H1 (cell line): ENCODE data around the gene MCEMP1. TPM values are rescaled to one million over a fixed set of nuclear protein-coding genes. Genes with fewer than 3 reads are reported as not detected.
A peak's percentile ranks its signal among the peaks of the same experiment; 100 is the strongest.

Experiments used
- BCL11A ChIP-seq, 2 experiments: IDR thresholded peaks; one replicate each; pipeline ENCODE4 v1.6.1; 2011; ENCODE audit warnings: low read depth in 2 of 2, low read length in 2 of 2, mild to moderate bottlenecking in 2 of 2
- EZH2 ChIP-seq: fragments of 200-600 bp; sonication (generic); IDR thresholded peaks from 2 replicates; pipeline ENCODE4 v1.7.1; 2012; ENCODE audit warnings: low read depth, mild to moderate bottlenecking, moderate library complexity, low read length, inconsistent platforms; ENCODE audit not compliant: severe bottlenecking
- FOSL1 ChIP-seq: IDR thresholded peaks from 2 replicates; pipeline ENCODE4 v1.6.1; 2011; ENCODE audit warnings: mild to moderate bottlenecking, low read depth, low read length, moderate library complexity; ENCODE audit not compliant: insufficient read depth
- KDM4A ChIP-seq: IDR thresholded peaks from one replicate; pipeline ENCODE4 v1.7.1; 2012; ENCODE audit warnings: low read depth, mild to moderate bottlenecking, moderate library complexity, low read length, inconsistent platforms; ENCODE audit not compliant: severe bottlenecking
- KDM5A ChIP-seq: fragments of 200-600 bp; IDR thresholded peaks from 2 replicates; pipeline ENCODE4 v1.7.1; 2012; ENCODE audit warnings: mild to moderate bottlenecking, low read length, inconsistent platforms, mixed read lengths
- SIN3A ChIP-seq, 2 experiments: IDR thresholded peaks in 1 of 2; conservative IDR thresholded peaks in 1 of 2; 2 replicates each; pipeline ENCODE4 v1.6.1; 2011 to 2012; ENCODE audit warnings: low read length in 2 of 2, improper control_type of control experiment in 1 of 2, low read depth in 1 of 2, mild to moderate bottlenecking in 1 of 2
- SP1 ChIP-seq: IDR thresholded peaks from 2 replicates; pipeline ENCODE4 v1.6.1; 2011; ENCODE audit warnings: low read depth, low read length
- SP4 ChIP-seq: IDR thresholded peaks from 2 replicates; pipeline ENCODE4 v1.6.1; 2012; ENCODE audit warnings: low read length, inconsistent platforms
- SRF ChIP-seq: IDR thresholded peaks from 2 replicates; pipeline ENCODE4 v1.6.1; 2011; ENCODE audit warnings: mild to moderate bottlenecking, low read depth, low read length, moderate library complexity
- polyA plus RNA-seq, 7 experiments: library from polyadenylated mRNA; depleted of rRNA in 3 of 7; stranded (reverse) in 5 of 7; unstranded in 2 of 7; fragments of >200 nt in 5 of 7; fragments of 200-250 nt in 2 of 7; gene quantifications; 1 replicate in 5 of 7; 2 replicates in 1 of 7; 4 replicates in 1 of 7; pipeline versions ENCODE4 v1.2.1 to v1.2.3, GENCODE V29; 2011 to 2013; ENCODE audit warnings: missing spikeins in 2 of 7, mixed read lengths in 2 of 7
- total RNA-seq: library from RNA; stranded (reverse); fragmentation: NEBNext Ultra II Directional; extraction: Animal tissue kit (Norgen Biotek cat#: 25700); gene quantifications from 2 replicates; pipeline ENCODE4 v1.2.1, GENCODE V29; 2021
- TF ChIP-seq, protein P1 (sequence below): fragments of 300-600 bp; sonication (generic); IDR thresholded peaks from 2 replicates; pipeline ENCODE4 v1.7.1; 2012; ENCODE audit warnings: low read length, moderate library complexity, mild to moderate bottlenecking, inconsistent platforms; ENCODE audit not compliant: insufficient replicate concordance

MCEMP1 gene
- total and polyA plus RNA-seq, 2 of the 8 experiments (the other 6 are each of a cell fraction or from before 2014, with no cell fraction given), result not detected

DNA sequence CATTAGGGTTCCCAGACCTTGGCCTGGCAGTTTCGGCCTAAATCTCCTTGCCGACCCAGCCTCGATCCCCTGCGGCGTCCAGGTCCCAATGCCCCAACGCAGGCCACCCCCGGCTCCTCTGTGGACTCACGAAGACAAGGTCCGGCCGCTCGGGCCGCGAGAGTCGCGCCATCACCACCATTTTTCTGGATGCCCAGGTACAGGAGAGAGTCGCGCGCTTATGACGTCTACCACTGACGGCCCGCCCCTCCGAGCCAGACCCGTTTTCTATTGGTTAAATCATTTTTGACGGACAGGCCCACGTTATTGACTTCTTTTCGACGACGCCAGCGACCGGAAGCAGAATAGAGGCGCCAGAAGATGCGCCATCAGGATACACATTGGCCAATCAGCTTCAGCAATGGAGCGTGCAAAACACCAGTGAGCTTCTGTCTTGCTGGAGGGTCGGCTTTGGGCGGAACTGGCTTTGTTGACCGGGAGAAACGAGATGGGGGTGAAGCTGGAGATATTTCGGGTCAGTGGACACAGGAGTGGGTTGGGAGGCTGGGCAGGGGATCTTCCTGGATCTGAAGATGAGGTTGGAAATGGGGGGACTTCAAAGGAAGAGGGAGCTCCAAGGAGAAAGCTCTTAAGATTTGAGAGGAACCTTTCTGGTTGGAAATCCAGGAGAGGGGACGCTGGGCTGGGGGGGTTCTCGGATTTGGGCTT, 47.4 kb upstream of the MCEMP1 start, which contains the start of the genes PET100 and XAB2 (continued):
- TF ChIP-seq, protein P1, sequence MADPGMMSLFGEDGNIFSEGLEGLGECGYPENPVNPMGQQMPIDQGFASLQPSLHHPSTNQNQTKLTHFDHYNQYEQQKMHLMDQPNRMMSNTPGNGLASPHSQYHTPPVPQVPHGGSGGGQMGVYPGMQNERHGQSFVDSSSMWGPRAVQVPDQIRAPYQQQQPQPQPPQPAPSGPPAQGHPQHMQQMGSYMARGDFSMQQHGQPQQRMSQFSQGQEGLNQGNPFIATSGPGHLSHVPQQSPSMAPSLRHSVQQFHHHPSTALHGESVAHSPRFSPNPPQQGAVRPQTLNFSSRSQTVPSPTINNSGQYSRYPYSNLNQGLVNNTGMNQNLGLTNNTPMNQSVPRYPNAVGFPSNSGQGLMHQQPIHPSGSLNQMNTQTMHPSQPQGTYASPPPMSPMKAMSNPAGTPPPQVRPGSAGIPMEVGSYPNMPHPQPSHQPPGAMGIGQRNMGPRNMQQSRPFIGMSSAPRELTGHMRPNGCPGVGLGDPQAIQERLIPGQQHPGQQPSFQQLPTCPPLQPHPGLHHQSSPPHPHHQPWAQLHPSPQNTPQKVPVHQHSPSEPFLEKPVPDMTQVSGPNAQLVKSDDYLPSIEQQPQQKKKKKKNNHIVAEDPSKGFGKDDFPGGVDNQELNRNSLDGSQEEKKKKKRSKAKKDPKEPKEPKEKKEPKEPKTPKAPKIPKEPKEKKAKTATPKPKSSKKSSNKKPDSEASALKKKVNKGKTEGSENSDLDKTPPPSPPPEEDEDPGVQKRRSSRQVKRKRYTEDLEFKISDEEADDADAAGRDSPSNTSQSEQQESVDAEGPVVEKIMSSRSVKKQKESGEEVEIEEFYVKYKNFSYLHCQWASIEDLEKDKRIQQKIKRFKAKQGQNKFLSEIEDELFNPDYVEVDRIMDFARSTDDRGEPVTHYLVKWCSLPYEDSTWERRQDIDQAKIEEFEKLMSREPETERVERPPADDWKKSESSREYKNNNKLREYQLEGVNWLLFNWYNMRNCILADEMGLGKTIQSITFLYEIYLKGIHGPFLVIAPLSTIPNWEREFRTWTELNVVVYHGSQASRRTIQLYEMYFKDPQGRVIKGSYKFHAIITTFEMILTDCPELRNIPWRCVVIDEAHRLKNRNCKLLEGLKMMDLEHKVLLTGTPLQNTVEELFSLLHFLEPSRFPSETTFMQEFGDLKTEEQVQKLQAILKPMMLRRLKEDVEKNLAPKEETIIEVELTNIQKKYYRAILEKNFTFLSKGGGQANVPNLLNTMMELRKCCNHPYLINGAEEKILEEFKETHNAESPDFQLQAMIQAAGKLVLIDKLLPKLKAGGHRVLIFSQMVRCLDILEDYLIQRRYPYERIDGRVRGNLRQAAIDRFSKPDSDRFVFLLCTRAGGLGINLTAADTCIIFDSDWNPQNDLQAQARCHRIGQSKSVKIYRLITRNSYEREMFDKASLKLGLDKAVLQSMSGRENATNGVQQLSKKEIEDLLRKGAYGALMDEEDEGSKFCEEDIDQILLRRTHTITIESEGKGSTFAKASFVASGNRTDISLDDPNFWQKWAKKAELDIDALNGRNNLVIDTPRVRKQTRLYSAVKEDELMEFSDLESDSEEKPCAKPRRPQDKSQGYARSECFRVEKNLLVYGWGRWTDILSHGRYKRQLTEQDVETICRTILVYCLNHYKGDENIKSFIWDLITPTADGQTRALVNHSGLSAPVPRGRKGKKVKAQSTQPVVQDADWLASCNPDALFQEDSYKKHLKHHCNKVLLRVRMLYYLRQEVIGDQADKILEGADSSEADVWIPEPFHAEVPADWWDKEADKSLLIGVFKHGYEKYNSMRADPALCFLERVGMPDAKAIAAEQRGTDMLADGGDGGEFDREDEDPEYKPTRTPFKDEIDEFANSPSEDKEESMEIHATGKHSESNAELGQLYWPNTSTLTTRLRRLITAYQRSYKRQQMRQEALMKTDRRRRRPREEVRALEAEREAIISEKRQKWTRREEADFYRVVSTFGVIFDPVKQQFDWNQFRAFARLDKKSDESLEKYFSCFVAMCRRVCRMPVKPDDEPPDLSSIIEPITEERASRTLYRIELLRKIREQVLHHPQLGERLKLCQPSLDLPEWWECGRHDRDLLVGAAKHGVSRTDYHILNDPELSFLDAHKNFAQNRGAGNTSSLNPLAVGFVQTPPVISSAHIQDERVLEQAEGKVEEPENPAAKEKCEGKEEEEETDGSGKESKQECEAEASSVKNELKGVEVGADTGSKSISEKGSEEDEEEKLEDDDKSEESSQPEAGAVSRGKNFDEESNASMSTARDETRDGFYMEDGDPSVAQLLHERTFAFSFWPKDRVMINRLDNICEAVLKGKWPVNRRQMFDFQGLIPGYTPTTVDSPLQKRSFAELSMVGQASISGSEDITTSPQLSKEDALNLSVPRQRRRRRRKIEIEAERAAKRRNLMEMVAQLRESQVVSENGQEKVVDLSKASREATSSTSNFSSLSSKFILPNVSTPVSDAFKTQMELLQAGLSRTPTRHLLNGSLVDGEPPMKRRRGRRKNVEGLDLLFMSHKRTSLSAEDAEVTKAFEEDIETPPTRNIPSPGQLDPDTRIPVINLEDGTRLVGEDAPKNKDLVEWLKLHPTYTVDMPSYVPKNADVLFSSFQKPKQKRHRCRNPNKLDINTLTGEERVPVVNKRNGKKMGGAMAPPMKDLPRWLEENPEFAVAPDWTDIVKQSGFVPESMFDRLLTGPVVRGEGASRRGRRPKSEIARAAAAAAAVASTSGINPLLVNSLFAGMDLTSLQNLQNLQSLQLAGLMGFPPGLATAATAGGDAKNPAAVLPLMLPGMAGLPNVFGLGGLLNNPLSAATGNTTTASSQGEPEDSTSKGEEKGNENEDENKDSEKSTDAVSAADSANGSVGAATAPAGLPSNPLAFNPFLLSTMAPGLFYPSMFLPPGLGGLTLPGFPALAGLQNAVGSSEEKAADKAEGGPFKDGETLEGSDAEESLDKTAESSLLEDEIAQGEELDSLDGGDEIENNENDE, result no peak
- TF ChIP-seq EZH2, result no peak
- peak in 1 of 2 experiments; percentile 79; a peak in 3 of 4 replicates for TF ChIP-seq SIN3A (conservative IDR thresholded peaks at IDR 0.05 in 1 of 2, IDR thresholded peaks at IDR 0.05 in 1 of 2; ENCODE audit: low read depth in 1 of 2, low read length in 2 of 2)
- TF ChIP-seq SP4, result peak; percentile 92
- TF ChIP-seq BCL11A (IDR thresholded peaks at IDR 0.05; ENCODE audit: low read depth in 2 of 2, low read length in 2 of 2), result no peak
- peak; percentile 84 for TF ChIP-seq KDM4A
- peak; percentile 99 for TF ChIP-seq SP1
- TF ChIP-seq SRF, result peak; percentile 61
- TF ChIP-seq FOSL1, result no peak
- TF ChIP-seq KDM5A, result peak; percentile 99
